ENCODE data around the gene NWD2.
"Not testable (repeated sequence)": the region's sequence is repeated elsewhere in the genome, so short reads cannot be mapped to it uniquely, and the experiment has no call there.

NWD2 gene

GRCh38 chr4:37478151-37478550, 233.6 kb downstream of the NWD2 start:
- TF ChIP-seq POU2F2 (IDR thresholded peaks at IDR 0.05; ENCODE audit: low read depth, low read length) = no peak
- TF ChIP-seq TAF1 (IDR thresholded peaks at IDR 0.05; ENCODE audit: low read depth, low read length) = no peak
- no peak for TF ChIP-seq POLR2A (IDR thresholded peaks at IDR 0.05; ENCODE audit: low read depth, low read length)
- no peak for TF ChIP-seq POLR2AphosphoS5 (IDR thresholded peaks at IDR 0.05; ENCODE audit: low read depth, low read length)
- TF ChIP-seq PAX5 (IDR thresholded peaks at IDR 0.05; ENCODE audit: insufficient read depth, low read length, severe bottlenecking) = no peak
- TF ChIP-seq SPI1 (IDR thresholded peaks at IDR 0.05; ENCODE audit: low read depth, low read length) = no peak
- FAIRE-seq (no peak), DNase-seq (ENCODE audit: insufficient read length, low spot score) (no peak)

GRCh38 chr4:37480509-37480908, 236.0 kb downstream of the NWD2 start:
- FAIRE-seq (no peak), DNase-seq (ENCODE audit: insufficient read length, low spot score) (no peak)
- no peak for TF ChIP-seq POLR2AphosphoS5 (IDR thresholded peaks at IDR 0.05; ENCODE audit: low read depth, low read length)
- no peak for TF ChIP-seq PAX5 (IDR thresholded peaks at IDR 0.05; ENCODE audit: insufficient read depth, low read length, severe bottlenecking)
- TF ChIP-seq POLR2A (IDR thresholded peaks at IDR 0.05; ENCODE audit: low read depth, low read length) = no peak
- TF ChIP-seq TAF1 (IDR thresholded peaks at IDR 0.05; ENCODE audit: low read depth, low read length) = no peak
- no peak for TF ChIP-seq POU2F2 (IDR thresholded peaks at IDR 0.05; ENCODE audit: low read depth, low read length)

GRCh38 chr4:37481547-37482122, 237.1 kb downstream of the NWD2 start:
- TF ChIP-seq PAX5 (IDR thresholded peaks at IDR 0.05; ENCODE audit: insufficient read depth, low read length, severe bottlenecking) = no peak
- TF ChIP-seq POU2F2 (IDR thresholded peaks at IDR 0.05; ENCODE audit: low read depth, low read length) = no peak
- FAIRE-seq (no peak), DNase-seq (ENCODE audit: insufficient read length, low spot score) (no peak)

GRCh38 chr4:37482236-37482913, 237.8 kb downstream of the NWD2 start:
- DNase-seq (ENCODE audit: insufficient read length, low spot score) (no peak), FAIRE-seq (no peak)
- no peak for TF ChIP-seq TAF1 (IDR thresholded peaks at IDR 0.05; ENCODE audit: low read depth, low read length)

- FAIRE-seq = no peak
- TF ChIP-seq PAX5 (IDR thresholded peaks at IDR 0.05; ENCODE audit: insufficient read depth, low read length, severe bottlenecking) = no peak
- TF ChIP-seq POLR2AphosphoS5 (IDR thresholded peaks at IDR 0.05; ENCODE audit: low read depth, low read length) = no peak
- no peak for TF ChIP-seq POLR2A (IDR thresholded peaks at IDR 0.05; ENCODE audit: low read depth, low read length)
- TF ChIP-seq TAF1 (IDR thresholded peaks at IDR 0.05; ENCODE audit: low read depth, low read length) = no peak
- TF ChIP-seq POU2F2 (IDR thresholded peaks at IDR 0.05; ENCODE audit: low read depth, low read length) = no peak
- no peak for TF ChIP-seq SPI1 (IDR thresholded peaks at IDR 0.05; ENCODE audit: low read depth, low read length)
- no peak for DNase-seq (ENCODE audit: insufficient read length, low spot score)
Measured at GRCh38 chr4:37483610-37484009, 239.1 kb downstream of the NWD2 start.

GRCh38 chr4:37486166-37486565, 241.6 kb downstream of the NWD2 start:
- DNase-seq (ENCODE audit: insufficient read length, low spot score) (no peak), FAIRE-seq (no peak)
- TF ChIP-seq POLR2AphosphoS5 (IDR thresholded peaks at IDR 0.05; ENCODE audit: low read depth, low read length) (no peak), POLR2A (IDR thresholded peaks at IDR 0.05; ENCODE audit: low read depth, low read length) (no peak), SPI1 (IDR thresholded peaks at IDR 0.05; ENCODE audit: low read depth, low read length) (no peak), TAF1 (IDR thresholded peaks at IDR 0.05; ENCODE audit: low read depth, low read length) (no peak), PAX5 (IDR thresholded peaks at IDR 0.05; ENCODE audit: insufficient read depth, low read length, severe bottlenecking) (no peak), POU2F2 (IDR thresholded peaks at IDR 0.05; ENCODE audit: low read depth, low read length) (no peak)

GRCh38 chr4:37487668-37488067, 243.1 kb downstream of the NWD2 start:
- no peak for DNase-seq (ENCODE audit: insufficient read length, low spot score)
- no peak for TF ChIP-seq POLR2AphosphoS5 (IDR thresholded peaks at IDR 0.05; ENCODE audit: low read depth, low read length)
- no peak for TF ChIP-seq POU2F2 (IDR thresholded peaks at IDR 0.05; ENCODE audit: low read depth, low read length)
- TF ChIP-seq TAF1 (IDR thresholded peaks at IDR 0.05; ENCODE audit: low read depth, low read length) = no peak
- FAIRE-seq = no peak

- no peak for DNase-seq (ENCODE audit: insufficient read length, low spot score)
- FAIRE-seq = no peak
- no peak for TF ChIP-seq POLR2A (IDR thresholded peaks at IDR 0.05; ENCODE audit: low read depth, low read length)
- no peak for TF ChIP-seq POU2F2 (IDR thresholded peaks at IDR 0.05; ENCODE audit: low read depth, low read length)
- no peak for TF ChIP-seq TAF1 (IDR thresholded peaks at IDR 0.05; ENCODE audit: low read depth, low read length)
- TF ChIP-seq PAX5 (IDR thresholded peaks at IDR 0.05; ENCODE audit: insufficient read depth, low read length, severe bottlenecking) = no peak
- TF ChIP-seq SPI1 (IDR thresholded peaks at IDR 0.05; ENCODE audit: low read depth, low read length) = no peak
- no peak for TF ChIP-seq POLR2AphosphoS5 (IDR thresholded peaks at IDR 0.05; ENCODE audit: low read depth, low read length)
Measured at GRCh38 chr4:37489697-37490096, 245.2 kb downstream of the NWD2 start.

GRCh38 chr4:37490391-37491347, 246.1 kb downstream of the NWD2 start:
- TF ChIP-seq POU2F2 (IDR thresholded peaks at IDR 0.05; ENCODE audit: low read depth, low read length) = no peak
- TF ChIP-seq PAX5 (IDR thresholded peaks at IDR 0.05; ENCODE audit: insufficient read depth, low read length, severe bottlenecking) = no peak
- TF ChIP-seq SPI1 (IDR thresholded peaks at IDR 0.05; ENCODE audit: low read depth, low read length) = no peak
- TF ChIP-seq POLR2AphosphoS5 (IDR thresholded peaks at IDR 0.05; ENCODE audit: low read depth, low read length) = no peak
- no peak for TF ChIP-seq TAF1 (IDR thresholded peaks at IDR 0.05; ENCODE audit: low read depth, low read length)
- no peak for TF ChIP-seq POLR2A (IDR thresholded peaks at IDR 0.05; ENCODE audit: low read depth, low read length)
- DNase-seq (ENCODE audit: insufficient read length, low spot score) (no peak), FAIRE-seq (no peak)

GRCh38 chr4:37495353-37495752, 250.8 kb downstream of the NWD2 start:
- DNase-seq (ENCODE audit: insufficient read length, low spot score); FAIRE-seq: not testable (repeated sequence)
